ENCODE results near the gene CREB5. TPM values are rescaled to one million over a fixed set of nuclear protein-coding genes. Genes with fewer than 3 reads are reported as not detected.

CREB5 gene
- total and polyA plus RNA-seq, 10 donors, result 0.88 to 56.8 (median 23.5) TPM

GRCh38 chr7:28371846-28372245 lies 40.5 kb upstream of the CREB5 start:
- Histone ChIP-seq H3K9me3 (no peaks in the 10 kb centered on the region), H3K27me3 (replicated peaks in 1 of 7) (peaks cover 0 to 3% (median 0%) of the 10 kb centered on the region in 7 donors), H3K36me3 (no peaks in the 10 kb centered on the region), H3K27ac (no peak overlapping the region), H3K4me3 (no peak overlapping the region), H3K4me1 (no peaks in the 10 kb centered on the region)
- intact Hi-C loops (cut with DNase I; ENCODE audit: low total_unique reads), result no loop called here
- DNase-seq, result no peak
- TF ChIP-seq POLR2A (IDR thresholded peaks at IDR 0.05), result no peak
- TF ChIP-seq POLR2AphosphoS5 (IDR thresholded peaks at IDR 0.05), result no peak
- no peak for TF ChIP-seq CTCF (IDR thresholded peaks at IDR 0.05 in 8 of 11, conservative IDR thresholded peaks at IDR 0.05 in 3 of 11)
- WGBS, 5 donors, result 68 to 82% (median 80%) methylated on average over 7 of the region's 7 CpGs

- TF ChIP-seq CTCF (IDR thresholded peaks at IDR 0.05 in 8 of 11, conservative IDR thresholded peaks at IDR 0.05 in 3 of 11), result no peak
- TF ChIP-seq POLR2AphosphoS5 (IDR thresholded peaks at IDR 0.05), result no peak
- TF ChIP-seq POLR2A (IDR thresholded peaks at IDR 0.05), result no peak
Observed at GRCh38 chr7:28373990-28374389, 38.3 kb upstream of the CREB5 start.

DNA sequence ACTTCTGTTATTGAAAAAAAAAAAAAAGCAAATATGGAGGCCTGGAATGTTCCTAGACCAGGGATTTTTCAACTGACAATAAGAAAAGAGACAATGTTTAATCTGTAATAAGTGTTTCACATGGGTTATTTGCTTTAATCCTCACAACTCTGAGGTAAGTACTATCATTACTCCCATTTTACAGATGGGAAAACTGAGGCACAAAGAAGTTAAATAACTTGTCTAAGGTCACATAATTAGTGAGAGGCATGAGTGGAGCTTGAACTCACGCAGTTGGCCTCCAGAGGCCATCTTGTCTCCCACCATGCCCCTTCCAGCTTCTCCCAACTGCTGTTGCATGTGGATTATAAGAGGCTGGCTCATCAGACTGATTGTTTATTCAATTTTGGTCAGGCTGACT lies 36.6 kb upstream of the CREB5 start:
- 58 to 88% (median 69%) methylated on average over 1 of the region's 1 CpG for WGBS, 5 donors
- no peaks in the 10 kb centered on the region for H3K36me3 ChIP-seq
- H3K27ac ChIP-seq, result no peak overlapping the region
- no peaks in the 10 kb centered on the region for H3K4me1 ChIP-seq
- no peak for TF ChIP-seq CTCF (IDR thresholded peaks at IDR 0.05 in 8 of 11, conservative IDR thresholded peaks at IDR 0.05 in 3 of 11)
- TF ChIP-seq POLR2AphosphoS5 (IDR thresholded peaks at IDR 0.05), result no peak
- no peak for TF ChIP-seq POLR2A (IDR thresholded peaks at IDR 0.05)
- no peak overlapping the region for H3K4me3 ChIP-seq
- intact Hi-C loops (cut with DNase I; ENCODE audit: low total_unique reads), result no loop called here
- H3K27me3 ChIP-seq (replicated peaks in 1 of 7), result peaks cover 0 to 8% (median 0%) of the 10 kb centered on the region in 7 donors
- no peaks in the 10 kb centered on the region for H3K9me3 ChIP-seq
- no peak for DNase-seq

More at GRCh38 chr7:28373990-28374389, 38.3 kb upstream of the CREB5 start:
- DNase-seq, result no peak
- no peaks in the 10 kb centered on the region for H3K4me1 ChIP-seq
- H3K4me3 ChIP-seq, result no peak overlapping the region
- H3K27me3 ChIP-seq (replicated peaks in 1 of 7), result peaks cover 0 to 3% (median 0%) of the 10 kb centered on the region in 7 donors
- no peak overlapping the region for H3K27ac ChIP-seq
- H3K36me3 ChIP-seq, result no peaks in the 10 kb centered on the region
- intact Hi-C loops (cut with DNase I; ENCODE audit: low total_unique reads), result no loop called here
- WGBS, 5 donors, result 80 to 91% (median 86%) methylated on average over 3 of the region's 3 CpGs
- no peaks in the 10 kb centered on the region for H3K9me3 ChIP-seq

DNA sequence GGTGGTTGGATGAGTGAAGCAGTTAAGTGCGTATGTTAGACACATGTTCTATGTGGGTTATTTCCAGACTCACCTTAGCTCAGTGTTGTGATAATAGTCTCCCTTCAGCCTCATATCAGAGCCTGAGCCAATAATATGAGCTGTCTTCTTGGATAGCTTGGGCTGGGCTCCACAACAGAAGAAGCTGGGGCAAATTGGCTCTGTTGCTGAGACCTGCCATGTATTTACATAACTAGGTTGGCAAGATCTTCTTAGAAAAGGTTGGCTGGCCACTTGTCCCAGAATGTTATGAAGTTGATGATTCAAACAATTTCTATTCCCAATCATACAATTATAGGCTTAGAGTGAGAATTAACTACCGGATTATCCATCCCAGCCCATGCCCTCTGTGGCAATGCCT lies 35.7 kb upstream of the CREB5 start:
- intact Hi-C loops (cut with DNase I; ENCODE audit: low total_unique reads), result no loop called here
- TF ChIP-seq CTCF (IDR thresholded peaks at IDR 0.05 in 8 of 11, conservative IDR thresholded peaks at IDR 0.05 in 3 of 11), result no peak
- Histone ChIP-seq H3K9me3 (no peaks in the 10 kb centered on the region), H3K4me3 (no peak overlapping the region), H3K36me3 (no peaks in the 10 kb centered on the region), H3K27me3 (replicated peaks in 1 of 7) (peaks cover 0 to 8% (median 0%) of the 10 kb centered on the region in 7 donors), H3K4me1 (no peaks in the 10 kb centered on the region), H3K27ac (no peak overlapping the region)
- DNase-seq, result no peak
- WGBS, 5 donors, result 95 to 98% (median 98%) methylated on average over 2 of the region's 2 CpGs

All from spleen (tissue), 11 donors.